HCT116 (cell line): ENCODE results near the gene ZBED6. TPM values are rescaled to one million over a fixed set of nuclear protein-coding genes. Genes with fewer than 3 reads are reported as not detected.

Experiments
- ATAC-seq: fragments of 200-7000 bp; cut with Tn5 transposase; 2 replicates; pipeline ENCODE4 v1.9.1; 2020; ENCODE audit warnings: mild to moderate bottlenecking, moderate library complexity
- BruUV-seq: library from RNA; stranded (reverse); fragments of 400-500 nt; replicated peaks from 2 replicates; lab custom pipeline; 2021; lab: Mats Ljungman, UMichigan
- CTCF ChIA-PET: fragments of 300-600 bp; sonication (Branson Sonifier 250); formaldehyde crosslinking; loops from one replicate; lab custom pipeline; 2021; ENCODE audit warnings: antibody characterized with exemption; lab: Charles Lee
- POLR2A ChIA-PET: fragments of 300-600, 350-600 bp; sonication (Branson Sonifier 250); formaldehyde crosslinking; loops from one replicate; lab custom pipeline; 2021; ENCODE audit warnings: antibody characterized with exemption; lab: Charles Lee
- RAD21 ChIA-PET, 2 experiments: fragments of 300-600 bp; sonication (Branson Sonifier 250); formaldehyde crosslinking; loops; one replicate each; lab custom pipeline; 2023; ENCODE audit warnings: low total read pairs in 2 of 2; ENCODE audit not compliant: uncharacterized antibody in 2 of 2, unreplicated experiment in 2 of 2, low non-redundant PET in 1 of 2; lab: Charles Lee
- DNase-seq: peaks from one replicate; pipeline ENCODE4 v3.0.0-alpha.2; 2010; ENCODE audit warnings: low read depth, low spot score
- H2AFZ ChIP-seq: fragments of 200-600 bp; shearing (Covaris generic), sonication (generic); 2 replicates; pipeline ENCODE4 v1.6.1; 2017; ENCODE audit warnings: low read depth, mixed run types, mixed read lengths, antibody characterized with exemption, low read length; ENCODE audit not compliant: poor library complexity, severe bottlenecking
- H3K27ac ChIP-seq: 2 replicates; pipeline ENCODE4 v1.5.1; 2012; ENCODE audit warnings: low read depth, low read length
- H3K27me3 ChIP-seq: fragments of 200-600 bp; sonication (generic); 2 replicates; pipeline ENCODE4 v1.6.1; 2016; ENCODE audit warnings: mixed run types, low read length, mixed read lengths; ENCODE audit not compliant: insufficient read depth
- H3K36me3 ChIP-seq, 2 experiments: fragments of 200-500 bp in 1 of 2; fragments of 200-600 bp in 1 of 2; sonication (Bioruptor generic) in 1 of 2; sonication (generic) in 1 of 2; 2 replicates each; pipeline versions ENCODE4 v1.5.1 to v1.6.1; 2014 to 2016; ENCODE audit warnings: low read length in 2 of 2, inconsistent platforms in 1 of 2, mixed read lengths in 1 of 2, mixed run types in 1 of 2; ENCODE audit not compliant: insufficient read depth in 2 of 2, control insufficient read depth in 1 of 2
- H3K4me1 ChIP-seq, 2 experiments: fragments of 200-600 bp in 1 of 2; sonication (generic) in 1 of 2; 2 replicates each; pipeline versions ENCODE4 v1.5.1 to v1.6.1; 2012 to 2017; ENCODE audit warnings: low read length in 2 of 2, inconsistent platforms in 1 of 2, mild to moderate bottlenecking in 1 of 2, mixed read lengths in 1 of 2, mixed run types in 1 of 2, moderate library complexity in 1 of 2; ENCODE audit not compliant: insufficient read depth in 2 of 2, control insufficient read depth in 1 of 2
- H3K4me2 ChIP-seq: fragments of 200-600 bp; sonication (generic); 2 replicates; pipeline ENCODE4 v1.6.1; 2017; ENCODE audit warnings: mixed run types, low read length, mixed read lengths
- H3K4me3 ChIP-seq, 2 experiments: fragments of 200-600 bp in 1 of 2; sonication (generic) in 1 of 2; replicated peaks in 1 of 2; 2 replicates each; pipeline ENCODE4 v1.5.1; 2011 to 2016; ENCODE audit warnings: low read length in 2 of 2, control low read depth in 1 of 2, low read depth in 1 of 2, mild to moderate bottlenecking in 1 of 2, mixed read lengths in 1 of 2, mixed run types in 1 of 2
- H3K79me2 ChIP-seq: fragments of 200-600 bp; sonication (generic); 2 replicates; pipeline ENCODE4 v1.6.1; 2017; ENCODE audit warnings: mild to moderate bottlenecking, mixed run types, low read length, moderate library complexity, mixed read lengths; ENCODE audit not compliant: insufficient read depth
- H3K9ac ChIP-seq: fragments of 200-600 bp; sonication (generic); 2 replicates; pipeline ENCODE4 v1.6.1; 2016; ENCODE audit warnings: low read length, mixed read lengths
- H3K9me2 ChIP-seq: fragments of 200-600 bp; sonication (generic), shearing (Covaris generic); 2 replicates; pipeline ENCODE4 v1.6.1; 2017; ENCODE audit warnings: mixed run types, mild to moderate bottlenecking, moderate library complexity; ENCODE audit not compliant: insufficient read depth
- H3K9me3 ChIP-seq, 2 experiments: fragments of 200-500 bp in 1 of 2; fragments of 200-600 bp in 1 of 2; sonication (Bioruptor generic) in 1 of 2; sonication (generic) in 1 of 2; 2 replicates each; pipeline ENCODE4 v1.6.1; 2014 to 2017; ENCODE audit warnings: low read length in 2 of 2, mixed read lengths in 2 of 2, inconsistent platforms in 1 of 2, low read depth in 1 of 2, mild to moderate bottlenecking in 1 of 2, mixed run types in 1 of 2, moderate library complexity in 1 of 2; ENCODE audit not compliant: control insufficient read depth in 1 of 2, insufficient read depth in 1 of 2
- H4K20me1 ChIP-seq: fragments of 200-600 bp; sonication (generic), shearing (Covaris generic); 2 replicates; pipeline ENCODE4 v1.6.1; 2017; ENCODE audit warnings: mixed run types, mild to moderate bottlenecking, moderate library complexity; ENCODE audit not compliant: insufficient read depth
- CBX3 ChIP-seq: IDR thresholded peaks from 2 replicates; pipeline ENCODE4 v1.6.1; 2012; ENCODE audit warnings: low read depth
- CEBPB ChIP-seq: IDR thresholded peaks from 2 replicates; pipeline ENCODE4 v1.6.1; 2012; ENCODE audit warnings: low read depth
- EZH2phosphoT487 ChIP-seq: fragments of 200-600 bp; IDR thresholded peaks from 2 replicates; pipeline ENCODE4 v1.6.1; 2018; ENCODE audit warnings: antibody characterized with exemption, borderline replicate concordance
- FOSL1 ChIP-seq: IDR thresholded peaks from 2 replicates; pipeline ENCODE4 v1.6.1; 2012; ENCODE audit warnings: low read depth
- JUND ChIP-seq: IDR thresholded peaks from 2 replicates; pipeline ENCODE4 v1.6.1; 2012
- POLR2A ChIP-seq: IDR thresholded peaks from 2 replicates; pipeline ENCODE4 v1.7.0; 2011; ENCODE audit warnings: borderline replicate concordance; ENCODE audit not compliant: insufficient read depth, insufficient read length; ENCODE audit errors: extremely low read depth
- POLR2AphosphoS5 ChIP-seq: IDR thresholded peaks from 2 replicates; pipeline ENCODE4 v1.6.1; 2011; ENCODE audit warnings: mild to moderate bottlenecking, low read depth, low read length, moderate library complexity
- RAD21 ChIP-seq: IDR thresholded peaks from 2 replicates; pipeline ENCODE4 v1.6.1; 2012; ENCODE audit warnings: low read depth, mild to moderate bottlenecking
- SIN3A ChIP-seq: IDR thresholded peaks from 2 replicates; pipeline ENCODE4 v1.6.1; 2012; ENCODE audit warnings: low read depth
- SP1 ChIP-seq: IDR thresholded peaks from 2 replicates; pipeline ENCODE4 v1.6.1; 2012; ENCODE audit warnings: low read depth
- SRF ChIP-seq: IDR thresholded peaks from 2 replicates; pipeline ENCODE4 v1.6.1; 2012; ENCODE audit warnings: low read depth
- TCF7L2 ChIP-seq: IDR thresholded peaks from 2 replicates; pipeline ENCODE4 v1.7.0; 2011; ENCODE audit warnings: borderline replicate concordance, inconsistent platforms; ENCODE audit not compliant: insufficient read depth, insufficient read length; ENCODE audit errors: extremely low read depth
- ZFX ChIP-seq: fragments of 450-650 bp; IDR thresholded peaks from 2 replicates; pipeline ENCODE4 v1.6.1; 2017
- ZNF274 ChIP-seq: fragments of 200-500 bp; sonication (Bioruptor generic); IDR thresholded peaks from 2 replicates; pipeline ENCODE4 v1.6.1; 2014; ENCODE audit warnings: mild to moderate bottlenecking, low read depth, low read length, inconsistent platforms
- intact Hi-C: fragments of 100-400 bp; cut with micrococcal nuclease; formaldehyde crosslinking; loops from 2 replicates; pipeline ENCODE4 v1.10.0; 2022
- total RNA-seq: library from RNA; stranded (reverse); gene quantifications from one replicate; pipeline ENCODE4 v1.2.1, GENCODE V29; 2021; ENCODE audit not compliant: unreplicated experiment
- TF ChIP-seq, protein P1 (sequence below): IDR thresholded peaks from 2 replicates; pipeline ENCODE4 v1.6.1; 2012; ENCODE audit warnings: low read depth
- TF ChIP-seq, protein P2 (sequence below), 3 experiments: fragments of 200-600 bp in 1 of 3; sonication (generic) in 1 of 3; IDR thresholded peaks in 2 of 3; conservative IDR thresholded peaks in 1 of 3; 2 replicates each; pipeline ENCODE4 v1.5.1; 2012 to 2017; ENCODE audit warnings: low read depth in 2 of 3, low read length in 2 of 3, antibody characterized with exemption in 1 of 3, borderline replicate concordance in 1 of 3, control low read depth in 1 of 3, mild to moderate bottlenecking in 1 of 3, mixed read lengths in 1 of 3, mixed run types in 1 of 3, moderate library complexity in 1 of 3; ENCODE audit not compliant: insufficient read depth in 1 of 3

The ZBED6 gene
- total RNA-seq, 1 experiment from 2014 or later, result 26.9 TPM

GRCh38 chr1:203839081-203839480 is 43.7 kb downstream of the ZBED6 start:
- H3K36me3 ChIP-seq, result peaks cover 43 to 50% of the 10 kb centered on the region in 2 experiments
- no peaks in the 10 kb centered on the region for H3K4me1 ChIP-seq
- H3K9me2 ChIP-seq, result no peaks in the 10 kb centered on the region
- POLR2A ChIA-PET, result no interaction called here
- no peak overlapping the region for H3K4me2 ChIP-seq
- intact Hi-C loops, result no loop called here
- BruUV-seq, result no TSS peak
- no peak overlapping the region for H3K27ac ChIP-seq
- no peak for TF ChIP-seq POLR2A
- 0 out of 2 replicates have a peak, but pooled peaks have one; percentile 20 for TF ChIP-seq POLR2AphosphoS5
- TF ChIP-seq, all 23 proteins: peak for 1
- H2AFZ ChIP-seq, result no peak overlapping the region
- no peaks in the 10 kb centered on the region for H3K9me3 ChIP-seq
- H3K4me3 ChIP-seq, result no peak overlapping the region
- ATAC-seq (no peak), DNase-seq (no peak)
- peaks cover 20% of the 10 kb centered on the region for H3K79me2 ChIP-seq
- ChIA-PET RAD21 (no interaction called here), CTCF (no interaction called here)
- H3K27me3 ChIP-seq, result no peaks in the 10 kb centered on the region
- no peak overlapping the region for H3K9ac ChIP-seq
- H4K20me1 ChIP-seq, result no peaks in the 10 kb centered on the region

DNA sequence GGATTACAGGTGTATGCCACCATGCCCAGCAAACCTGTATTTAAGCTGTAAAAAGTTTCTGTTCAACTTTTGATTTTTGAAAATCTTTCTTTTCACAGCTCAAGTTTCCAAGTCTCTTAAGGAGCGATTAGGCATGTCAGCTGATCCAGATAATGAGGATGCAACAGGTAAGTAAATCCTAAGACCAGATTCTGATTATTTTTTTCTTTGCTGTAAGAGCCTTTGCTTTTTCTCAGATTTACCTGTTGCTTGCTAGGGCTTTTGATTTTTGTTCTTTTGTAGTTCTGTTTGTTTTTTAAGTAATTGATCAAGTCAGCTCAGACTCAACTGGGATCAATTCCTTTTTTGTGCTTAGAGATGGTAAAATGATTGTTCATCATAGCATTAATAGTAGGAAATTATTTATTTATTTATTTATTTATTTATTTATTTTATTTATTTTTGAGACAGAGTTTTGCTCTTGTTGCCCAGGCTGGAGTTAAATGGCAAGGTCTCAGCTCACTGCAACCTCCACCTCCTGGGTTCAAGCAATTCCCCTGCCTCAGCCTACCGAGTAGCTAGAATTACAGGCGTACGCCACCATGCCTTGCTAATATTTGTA is 44.9 kb downstream of the ZBED6 start:
- no peak for DNase-seq
- H3K4me1 ChIP-seq, result no peaks in the 10 kb centered on the region
- intact Hi-C loops, result no loop called here
- no peak overlapping the region for H3K4me3 ChIP-seq
- no peaks in the 10 kb centered on the region for H3K9me3 ChIP-seq
- H3K27me3 ChIP-seq, result no peaks in the 10 kb centered on the region
- ChIA-PET RAD21 (no interaction called here), POLR2A (no interaction called here), CTCF (no interaction called here)
- peaks cover 45 to 54% of the 10 kb centered on the region in 2 experiments for H3K36me3 ChIP-seq
- H4K20me1 ChIP-seq, result 0 out of 2 replicates have a peak, but pooled peaks cover 4% of the 10 kb centered on the region
- H3K9me2 ChIP-seq, result no peaks in the 10 kb centered on the region
- H2AFZ ChIP-seq, result no peak overlapping the region
- H3K9ac ChIP-seq, result no peak overlapping the region
- ATAC-seq, result no peak
- no peak overlapping the region for H3K4me2 ChIP-seq
- peaks cover 20% of the 10 kb centered on the region for H3K79me2 ChIP-seq
- H3K27ac ChIP-seq, result no peak overlapping the region
- BruUV-seq, result no TSS peak
- no peak for TF ChIP-seq CBX3
- no peak for TF ChIP-seq POLR2AphosphoS5
- TF ChIP-seq SIN3A, result no peak
- TF ChIP-seq SRF, result no peak
- TF ChIP-seq TCF7L2, result no peak
- no peak for TF ChIP-seq JUND
- no peak for TF ChIP-seq ZFX
- TF ChIP-seq EZH2phosphoT487, result no peak
- no peak for TF ChIP-seq POLR2A
- TF ChIP-seq ZNF274, result no peak
- TF ChIP-seq, protein P1, sequence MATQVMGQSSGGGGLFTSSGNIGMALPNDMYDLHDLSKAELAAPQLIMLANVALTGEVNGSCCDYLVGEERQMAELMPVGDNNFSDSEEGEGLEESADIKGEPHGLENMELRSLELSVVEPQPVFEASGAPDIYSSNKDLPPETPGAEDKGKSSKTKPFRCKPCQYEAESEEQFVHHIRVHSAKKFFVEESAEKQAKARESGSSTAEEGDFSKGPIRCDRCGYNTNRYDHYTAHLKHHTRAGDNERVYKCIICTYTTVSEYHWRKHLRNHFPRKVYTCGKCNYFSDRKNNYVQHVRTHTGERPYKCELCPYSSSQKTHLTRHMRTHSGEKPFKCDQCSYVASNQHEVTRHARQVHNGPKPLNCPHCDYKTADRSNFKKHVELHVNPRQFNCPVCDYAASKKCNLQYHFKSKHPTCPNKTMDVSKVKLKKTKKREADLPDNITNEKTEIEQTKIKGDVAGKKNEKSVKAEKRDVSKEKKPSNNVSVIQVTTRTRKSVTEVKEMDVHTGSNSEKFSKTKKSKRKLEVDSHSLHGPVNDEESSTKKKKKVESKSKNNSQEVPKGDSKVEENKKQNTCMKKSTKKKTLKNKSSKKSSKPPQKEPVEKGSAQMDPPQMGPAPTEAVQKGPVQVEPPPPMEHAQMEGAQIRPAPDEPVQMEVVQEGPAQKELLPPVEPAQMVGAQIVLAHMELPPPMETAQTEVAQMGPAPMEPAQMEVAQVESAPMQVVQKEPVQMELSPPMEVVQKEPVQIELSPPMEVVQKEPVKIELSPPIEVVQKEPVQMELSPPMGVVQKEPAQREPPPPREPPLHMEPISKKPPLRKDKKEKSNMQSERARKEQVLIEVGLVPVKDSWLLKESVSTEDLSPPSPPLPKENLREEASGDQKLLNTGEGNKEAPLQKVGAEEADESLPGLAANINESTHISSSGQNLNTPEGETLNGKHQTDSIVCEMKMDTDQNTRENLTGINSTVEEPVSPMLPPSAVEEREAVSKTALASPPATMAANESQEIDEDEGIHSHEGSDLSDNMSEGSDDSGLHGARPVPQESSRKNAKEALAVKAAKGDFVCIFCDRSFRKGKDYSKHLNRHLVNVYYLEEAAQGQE, result no peak
- no peak for TF ChIP-seq SP1
- TF ChIP-seq FOSL1, result no peak
- no peak for TF ChIP-seq RAD21
- TF ChIP-seq, protein P2, sequence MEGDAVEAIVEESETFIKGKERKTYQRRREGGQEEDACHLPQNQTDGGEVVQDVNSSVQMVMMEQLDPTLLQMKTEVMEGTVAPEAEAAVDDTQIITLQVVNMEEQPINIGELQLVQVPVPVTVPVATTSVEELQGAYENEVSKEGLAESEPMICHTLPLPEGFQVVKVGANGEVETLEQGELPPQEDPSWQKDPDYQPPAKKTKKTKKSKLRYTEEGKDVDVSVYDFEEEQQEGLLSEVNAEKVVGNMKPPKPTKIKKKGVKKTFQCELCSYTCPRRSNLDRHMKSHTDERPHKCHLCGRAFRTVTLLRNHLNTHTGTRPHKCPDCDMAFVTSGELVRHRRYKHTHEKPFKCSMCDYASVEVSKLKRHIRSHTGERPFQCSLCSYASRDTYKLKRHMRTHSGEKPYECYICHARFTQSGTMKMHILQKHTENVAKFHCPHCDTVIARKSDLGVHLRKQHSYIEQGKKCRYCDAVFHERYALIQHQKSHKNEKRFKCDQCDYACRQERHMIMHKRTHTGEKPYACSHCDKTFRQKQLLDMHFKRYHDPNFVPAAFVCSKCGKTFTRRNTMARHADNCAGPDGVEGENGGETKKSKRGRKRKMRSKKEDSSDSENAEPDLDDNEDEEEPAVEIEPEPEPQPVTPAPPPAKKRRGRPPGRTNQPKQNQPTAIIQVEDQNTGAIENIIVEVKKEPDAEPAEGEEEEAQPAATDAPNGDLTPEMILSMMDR (IDR thresholded peaks at IDR 0.05 in 2 of 3, conservative IDR thresholded peaks at IDR 0.05 in 1 of 3; ENCODE audit: borderline replicate concordance in 1 of 3, insufficient read depth in 1 of 3, low read depth in 2 of 3, low read length in 2 of 3), result no peak
- no peak for TF ChIP-seq CEBPB
